ELR (cell line): Measurements from ENCODE around the gene SLC28A1.

Source experiments
- DNase-seq: peaks from one replicate; pipeline ENCODE4 v3.0.0-alpha.2; 2015; ENCODE audit warnings: low read depth

SLC28A1 gene

DNA sequence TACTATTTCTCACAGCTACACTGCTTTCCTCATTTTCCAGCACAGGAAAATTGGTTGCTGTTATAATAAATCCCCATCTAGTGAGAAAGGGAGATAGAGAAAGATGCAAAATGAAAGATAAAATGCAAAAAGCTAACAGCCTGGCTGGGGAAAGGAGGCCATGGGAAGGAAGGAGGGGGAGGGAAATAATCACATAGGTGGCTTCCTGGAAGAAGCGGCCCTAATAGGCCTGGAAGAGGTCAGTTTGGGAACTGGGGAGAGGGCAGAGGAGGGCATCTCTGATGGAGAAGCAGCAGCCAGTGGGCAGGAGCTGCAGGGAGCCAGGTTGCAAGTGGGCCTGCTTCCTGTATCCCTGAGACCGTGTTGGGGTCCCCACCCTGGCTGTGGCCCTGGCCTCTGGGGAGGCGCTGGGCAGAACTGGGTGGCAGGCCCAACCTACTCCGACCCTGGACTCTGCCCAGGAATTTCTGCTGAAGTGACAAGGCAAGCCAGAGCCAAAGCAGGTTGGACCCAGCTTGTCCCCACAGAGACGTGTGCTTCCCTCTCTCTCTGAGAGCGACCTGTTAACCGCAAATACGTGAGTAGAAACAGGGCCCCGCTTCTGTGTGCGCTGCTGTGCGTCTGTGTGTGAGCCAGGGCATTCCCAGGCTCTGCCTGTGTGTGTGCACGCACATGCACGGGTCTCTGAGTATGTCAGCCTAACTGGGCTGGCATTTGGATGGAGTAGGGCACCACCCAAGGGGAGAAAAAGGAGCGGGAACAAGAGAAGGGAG is 1.9 kb downstream of the SLC28A1 start:
- DNase-seq: no peak

DNA sequence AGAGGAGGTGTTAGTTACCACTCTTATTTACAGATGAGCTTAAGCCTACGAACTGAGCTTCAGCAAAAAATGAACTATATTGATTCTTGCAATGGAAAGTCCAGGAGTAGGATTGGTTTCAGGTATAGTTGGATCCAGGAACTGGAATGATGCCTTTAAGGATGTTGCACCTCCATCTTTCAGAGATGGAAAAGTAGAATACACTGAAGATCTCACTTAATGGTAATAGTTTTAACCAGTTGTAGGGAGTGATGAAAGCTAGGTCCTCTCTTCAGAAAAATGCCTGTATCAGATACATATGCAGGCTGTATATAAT is 2.5 kb downstream of the SLC28A1 start:
- no peak for DNase-seq

DNA sequence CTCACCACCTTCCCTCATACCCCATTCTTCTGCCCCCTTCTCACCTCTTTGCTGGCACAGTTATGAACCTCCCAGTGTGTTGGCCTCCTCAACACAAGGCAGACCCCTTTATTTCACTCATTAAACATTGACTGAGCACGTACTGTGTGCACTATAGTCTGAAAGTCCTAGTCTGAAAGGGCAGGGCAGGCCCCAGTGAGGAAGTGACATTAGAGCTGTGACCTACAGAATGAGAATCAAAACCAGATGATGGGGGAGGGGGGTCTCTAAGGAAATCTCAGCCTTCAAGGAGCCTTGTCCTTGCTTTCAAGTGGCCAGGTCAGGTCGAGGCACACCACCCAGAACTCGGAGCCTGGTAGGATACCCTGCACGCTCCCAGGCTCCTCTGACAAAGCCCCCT is 3.5 kb downstream of the SLC28A1 start:
- DNase-seq: no peak

DNA sequence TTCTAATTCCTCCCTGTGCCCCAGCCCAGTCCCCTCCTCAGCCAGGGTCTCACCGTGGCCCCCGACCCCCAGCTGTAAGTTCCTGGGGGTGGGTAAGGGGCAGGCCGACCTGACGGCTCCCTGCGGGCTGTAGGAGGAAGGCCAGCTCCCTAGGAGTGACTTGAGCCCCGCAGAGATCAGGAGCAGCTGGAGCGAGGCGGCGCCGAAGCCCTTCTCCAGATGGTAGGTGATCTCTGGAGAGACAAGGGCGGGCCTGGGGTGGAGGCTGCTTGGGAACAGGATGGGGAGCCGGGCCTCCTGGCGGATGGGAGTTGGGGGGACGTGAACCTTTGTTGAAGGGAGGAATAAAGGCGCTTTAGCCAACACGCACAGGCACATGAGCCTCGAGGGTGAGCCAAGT is 4.2 kb downstream of the SLC28A1 start:
- DNase-seq: no peak

DNA sequence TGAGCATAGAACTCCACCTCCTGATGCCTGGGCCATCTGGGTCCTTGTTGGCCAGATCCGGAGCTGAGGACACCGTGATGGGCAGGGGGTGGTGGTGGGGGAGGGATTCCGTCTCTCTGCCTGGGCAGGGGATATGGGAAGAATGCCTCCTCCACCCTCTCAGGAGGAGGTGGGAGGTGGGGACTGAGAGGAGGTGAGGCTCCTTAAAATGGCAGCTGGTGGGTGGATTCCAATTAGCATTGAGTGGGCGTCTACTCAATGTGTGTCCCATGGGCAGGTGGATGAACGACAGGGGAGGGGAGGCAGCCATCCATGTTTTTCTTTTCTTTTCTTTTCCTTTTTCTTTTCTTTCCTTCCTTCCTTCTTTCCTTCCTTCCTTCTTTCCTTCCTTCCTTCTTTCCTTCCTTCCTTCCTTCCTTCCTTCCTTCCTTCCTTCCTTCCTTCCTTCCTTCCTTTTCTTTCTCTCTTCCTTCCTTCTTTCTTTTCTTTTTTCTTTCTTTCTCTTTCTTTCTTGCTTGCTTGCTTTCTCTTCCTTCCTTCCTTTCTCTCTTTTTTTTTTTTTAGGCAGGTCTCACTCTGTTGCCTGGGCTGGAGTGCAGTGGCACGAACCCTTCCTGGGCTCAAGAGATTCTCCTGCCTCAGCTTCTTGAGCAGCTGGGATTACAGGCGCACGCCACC is 5.0 kb downstream of the SLC28A1 start:
- DNase-seq: no peak

DNA sequence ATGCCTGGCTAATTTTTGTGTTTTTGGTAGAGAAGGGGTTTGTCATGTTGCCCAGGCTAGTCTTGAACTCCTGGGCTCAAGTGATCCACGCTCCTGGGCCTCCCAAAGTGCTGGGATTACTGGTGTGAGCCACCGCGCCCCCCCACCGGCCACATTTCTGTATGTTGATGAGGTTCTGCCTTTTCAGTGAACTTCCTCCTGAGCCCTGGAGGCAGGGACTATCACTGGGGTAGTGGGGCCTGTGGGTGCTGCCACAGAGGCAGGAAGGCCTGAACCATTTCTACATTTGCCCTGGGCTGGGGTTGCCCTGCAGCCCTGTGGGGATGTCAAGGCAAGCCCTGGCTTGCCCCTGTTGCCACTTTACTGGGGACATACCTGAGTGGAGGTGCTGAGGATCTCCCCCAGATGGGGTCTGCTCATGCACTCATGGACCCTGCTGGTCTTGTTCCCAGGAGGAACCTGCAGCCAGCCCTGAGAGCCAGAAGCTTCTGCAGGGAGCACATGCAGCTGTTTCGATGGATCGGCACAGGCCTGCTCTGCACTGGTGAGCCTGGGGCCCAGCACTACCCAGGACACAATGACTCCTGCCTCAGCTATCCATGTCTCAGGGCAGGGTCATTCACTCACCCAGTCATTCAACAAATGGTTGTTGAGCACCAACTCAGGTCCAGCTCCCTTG is 5.7 kb downstream of the SLC28A1 start:
- DNase-seq: no peak

DNA sequence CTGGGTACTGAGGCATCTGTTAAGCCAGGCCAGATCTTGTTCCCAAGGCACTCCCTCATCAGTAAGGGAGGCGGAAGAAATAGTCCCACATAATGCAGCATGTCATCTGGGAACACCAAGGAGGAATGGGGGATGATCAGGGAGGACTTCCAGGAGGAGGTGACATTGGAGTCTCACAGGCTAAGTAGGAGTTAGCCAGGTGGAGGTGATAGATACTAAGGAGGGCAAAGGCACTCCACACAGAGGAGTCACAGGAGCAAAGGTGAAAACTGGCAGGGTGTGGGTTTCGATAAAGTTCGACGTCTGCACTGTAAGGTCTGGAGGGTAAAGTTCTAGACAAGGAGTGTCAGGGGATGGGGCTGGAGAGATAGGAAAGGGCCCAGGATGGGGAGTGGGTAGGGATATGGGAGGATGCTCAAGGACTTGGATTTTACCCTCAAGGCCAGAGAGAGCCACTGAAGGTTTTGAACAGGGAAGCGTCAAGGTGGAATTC is 6.3 kb downstream of the SLC28A1 start:
- no peak for DNase-seq

DNA sequence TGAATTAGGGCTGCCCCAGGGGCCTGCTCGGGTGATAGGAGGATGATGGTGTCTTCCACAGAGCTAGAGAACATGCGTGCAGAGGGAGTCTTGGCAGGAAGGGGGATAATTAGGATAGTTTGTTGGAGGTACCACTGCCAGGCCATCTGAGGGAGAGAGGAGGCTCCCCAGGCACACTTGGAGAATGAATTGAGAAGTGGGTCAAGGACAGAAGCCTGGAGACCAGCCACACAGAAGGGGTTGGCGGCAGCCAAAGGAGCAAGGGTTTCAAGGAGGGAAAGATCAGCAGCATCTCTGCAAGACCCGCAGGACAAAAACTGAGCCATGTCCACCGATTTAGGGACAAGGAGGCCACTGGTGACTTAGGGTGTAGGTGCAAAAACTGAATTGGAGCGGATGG is 6.9 kb downstream of the SLC28A1 start:
- DNase-seq: no peak

DNA sequence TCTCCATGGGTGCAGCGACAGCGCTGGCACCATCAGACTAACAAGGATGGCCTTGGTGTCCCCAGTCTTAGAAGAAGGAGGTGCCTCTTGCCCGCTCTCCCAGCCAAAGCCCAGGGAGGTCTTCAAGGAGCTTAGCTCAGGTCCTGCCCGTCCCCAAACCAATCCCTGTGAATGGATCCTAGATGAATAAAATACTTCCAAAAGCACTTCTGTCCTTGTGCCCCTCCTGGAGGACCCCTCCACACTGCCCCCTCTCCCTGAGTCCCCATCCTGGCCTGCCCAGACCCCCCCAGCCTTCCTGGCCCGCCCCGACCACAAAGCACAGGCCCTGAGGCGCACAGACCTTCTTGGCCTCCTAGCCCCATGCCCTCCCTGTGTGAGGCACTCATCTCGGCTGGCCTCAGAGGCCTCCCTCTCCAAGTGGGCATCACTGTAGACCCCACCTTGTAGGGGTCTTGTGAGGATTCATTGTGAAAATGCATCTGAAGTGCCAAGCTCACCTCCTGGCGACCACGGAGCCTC is 8.4 kb downstream of the SLC28A1 start:
- DNase-seq: no peak

DNA sequence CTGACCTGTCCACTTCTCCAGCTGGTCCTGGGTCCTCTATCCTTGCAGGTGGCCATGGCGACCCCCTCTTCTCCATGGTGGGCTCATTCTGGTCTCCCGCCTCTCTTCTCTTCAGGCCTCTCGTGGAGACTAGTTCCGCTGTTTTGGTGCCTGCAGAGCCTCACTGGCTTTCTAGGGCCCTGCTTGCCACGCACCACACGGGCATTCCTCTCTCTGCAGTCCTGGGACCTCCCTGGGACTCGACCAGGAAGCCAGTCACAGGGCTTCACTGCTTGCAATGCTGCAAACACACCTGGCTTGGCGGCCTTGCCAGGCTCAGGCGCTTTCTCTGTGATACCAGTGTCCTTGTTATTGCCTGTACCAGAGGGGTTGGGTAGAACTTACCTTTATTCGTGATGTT is 9.1 kb downstream of the SLC28A1 start:
- no peak for DNase-seq

DNA sequence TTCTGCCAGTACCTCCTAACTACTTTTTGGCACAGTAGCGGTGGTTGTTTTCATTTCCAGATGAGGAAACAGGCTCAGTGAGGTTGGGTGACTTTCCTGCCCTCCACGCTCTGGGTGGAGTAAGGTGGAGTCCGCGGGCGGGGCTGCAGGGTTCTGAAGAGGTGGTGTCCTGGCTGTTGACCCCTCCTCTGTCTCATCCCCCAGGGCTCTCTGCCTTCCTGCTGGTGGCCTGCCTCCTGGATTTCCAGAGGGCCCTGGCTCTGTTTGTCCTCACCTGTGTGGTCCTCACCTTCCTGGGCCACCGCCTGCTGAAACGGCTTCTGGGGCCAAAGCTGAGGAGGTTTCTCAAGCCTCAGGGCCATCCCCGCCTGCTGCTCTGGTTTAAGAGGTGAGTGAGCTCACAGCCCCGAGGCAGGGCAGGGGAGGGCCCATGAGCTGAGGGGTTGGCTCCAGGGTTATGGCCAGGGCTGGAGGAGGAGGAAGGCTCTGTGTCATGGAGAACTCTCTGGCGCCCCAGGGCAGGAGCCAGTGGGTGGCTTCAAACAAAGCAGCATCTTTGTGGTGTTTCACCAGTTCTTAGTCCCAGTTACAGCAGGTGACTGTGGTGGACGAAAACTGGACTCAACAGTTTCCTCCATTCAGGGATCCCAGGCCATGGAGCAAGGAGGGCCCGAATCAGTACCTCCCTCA is 10.4 kb downstream of the SLC28A1 start:
- DNase-seq: peak; percentile 52

DNA sequence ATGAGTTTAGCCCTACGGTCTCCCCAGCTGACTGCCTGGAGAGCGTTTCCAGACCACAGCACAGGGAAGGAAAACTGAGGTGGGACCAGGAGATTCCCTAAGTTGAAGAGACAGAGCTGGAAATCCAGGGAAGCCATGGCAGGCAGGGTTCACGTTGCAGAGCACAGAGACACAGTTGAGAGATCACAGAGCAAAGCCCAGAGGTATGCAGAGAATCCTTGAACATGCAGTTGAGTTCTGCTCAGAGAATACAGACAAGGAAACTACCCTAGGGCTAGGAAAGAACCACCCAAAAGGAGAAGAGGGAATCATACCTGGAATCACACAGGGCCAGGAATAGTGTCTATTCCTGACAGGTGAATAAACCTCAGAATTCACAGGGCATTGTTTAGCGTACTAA is 14.3 kb downstream of the SLC28A1 start:
- DNase-seq: no peak

DNA sequence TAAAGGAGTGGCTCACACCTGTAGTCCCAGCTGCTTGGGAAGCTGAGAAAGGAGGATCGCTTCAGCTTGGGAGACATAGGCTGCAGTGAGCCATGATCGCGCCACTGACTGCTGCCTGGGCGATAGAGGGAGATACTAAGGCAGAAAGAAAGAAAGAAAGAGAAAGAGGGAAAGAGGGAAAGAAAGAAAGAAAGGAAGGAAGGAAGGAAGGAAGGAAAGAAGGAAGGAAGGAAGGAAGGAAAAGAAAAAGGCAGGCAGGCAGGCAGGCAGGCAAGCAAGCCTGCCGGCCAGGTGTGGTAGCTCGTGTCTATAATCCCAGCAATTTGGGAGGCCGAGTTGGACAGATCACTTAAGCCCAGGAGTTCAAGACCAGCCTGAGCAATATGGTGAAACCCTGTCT is 15.3 kb downstream of the SLC28A1 start:
- no peak for DNase-seq

DNA sequence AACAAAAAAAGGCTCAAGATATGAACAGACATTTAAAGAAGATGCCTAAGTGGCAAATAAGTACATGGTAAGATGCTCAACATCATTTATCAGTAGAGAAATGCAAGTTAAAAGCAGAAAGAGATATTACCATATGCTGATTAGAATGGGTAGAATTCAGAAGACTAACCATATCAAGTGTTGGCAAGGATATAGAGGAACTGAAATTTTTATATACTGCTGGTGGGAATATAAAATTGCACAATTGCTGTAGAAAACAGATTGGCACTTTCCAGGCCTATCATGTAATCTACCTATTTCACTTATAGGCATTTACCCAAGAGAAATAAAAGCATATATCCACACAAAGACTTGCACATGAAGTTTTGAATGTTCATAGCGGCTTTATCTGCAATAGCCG is 17.1 kb downstream of the SLC28A1 start:
- no peak for DNase-seq

DNA sequence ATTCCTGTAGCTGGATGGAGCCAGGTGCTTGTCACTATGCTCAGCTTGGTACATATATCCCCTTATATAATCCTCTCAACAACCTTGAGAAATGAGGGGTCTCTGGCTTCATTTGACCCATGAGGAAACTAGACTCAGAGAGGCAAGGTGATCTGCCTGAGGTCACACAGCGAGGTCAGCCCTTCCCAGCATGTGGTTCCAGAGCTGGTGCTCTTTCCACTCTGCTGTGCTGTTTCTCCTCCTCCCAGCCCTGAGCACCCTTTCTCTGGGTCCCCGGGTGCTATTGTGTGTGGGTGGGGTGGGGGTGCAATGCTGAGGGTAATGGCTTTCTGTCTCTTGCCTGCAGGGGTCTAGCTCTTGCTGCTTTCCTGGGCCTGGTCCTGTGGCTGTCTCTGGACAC is 19.3 kb downstream of the SLC28A1 start:
- no peak for DNase-seq

DNA sequence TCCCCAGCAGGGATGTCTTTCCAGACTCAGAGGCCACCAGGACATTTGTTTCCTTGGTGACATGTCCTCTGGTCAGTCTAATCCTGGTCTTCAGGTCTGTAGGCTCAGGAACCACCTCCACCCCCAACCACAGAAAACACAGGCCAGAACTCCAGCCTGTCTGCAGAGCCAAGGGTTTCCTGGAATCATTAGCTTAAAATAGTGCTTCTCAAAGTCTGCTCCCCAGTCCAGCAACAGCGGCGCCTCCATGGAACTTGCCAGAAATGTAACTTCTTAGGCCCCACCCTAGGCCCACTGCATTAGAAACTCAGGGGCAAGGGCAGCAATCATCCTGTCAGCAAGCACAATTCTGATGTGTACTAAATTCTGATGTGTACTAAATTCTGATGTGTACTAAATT is 20.0 kb downstream of the SLC28A1 start:
- no peak for DNase-seq

DNA sequence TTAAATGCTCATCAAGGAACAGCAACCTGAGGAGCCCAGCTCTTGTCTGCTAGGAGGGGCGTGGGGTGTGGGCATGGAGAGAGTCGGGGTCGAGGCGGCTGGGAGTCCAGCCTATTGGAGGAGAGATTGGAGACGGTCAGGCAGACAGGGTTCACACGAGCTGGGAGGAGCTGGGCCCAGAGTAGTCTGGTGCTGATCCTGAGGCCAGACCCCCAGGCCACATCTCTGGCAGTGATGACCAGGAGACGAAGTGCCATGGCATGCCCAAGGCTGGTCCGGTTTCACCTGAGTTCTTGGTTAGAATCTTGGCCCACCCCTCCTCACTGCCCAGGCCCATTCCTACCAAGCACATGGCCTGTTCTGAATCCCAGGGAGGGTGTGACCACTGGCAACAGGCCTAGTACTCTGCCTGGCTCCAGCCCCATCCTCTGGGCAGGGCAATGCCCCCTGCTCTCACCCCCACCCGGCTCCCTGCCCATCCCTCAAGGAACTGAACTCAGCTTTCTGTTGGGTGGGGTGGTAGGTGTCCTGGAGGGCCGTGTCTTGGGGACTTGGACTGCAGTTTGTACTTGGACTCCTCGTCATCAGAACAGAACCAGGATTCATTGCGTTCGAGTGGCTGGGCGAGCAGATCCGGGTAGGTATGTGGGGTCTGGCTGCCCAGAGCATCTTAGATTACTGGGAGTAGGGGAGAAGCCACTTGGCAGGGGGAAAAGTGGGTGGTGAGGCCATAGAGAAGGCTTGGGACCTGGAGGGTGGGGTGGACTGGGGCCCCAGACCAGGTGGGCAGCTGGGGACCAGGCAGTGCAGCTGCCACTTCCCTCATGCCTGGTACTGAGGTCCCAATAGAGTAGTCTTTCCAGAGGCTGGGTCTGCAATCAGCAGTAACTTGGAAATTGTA is 20.8 kb downstream of the SLC28A1 start:
- no peak for DNase-seq

DNA sequence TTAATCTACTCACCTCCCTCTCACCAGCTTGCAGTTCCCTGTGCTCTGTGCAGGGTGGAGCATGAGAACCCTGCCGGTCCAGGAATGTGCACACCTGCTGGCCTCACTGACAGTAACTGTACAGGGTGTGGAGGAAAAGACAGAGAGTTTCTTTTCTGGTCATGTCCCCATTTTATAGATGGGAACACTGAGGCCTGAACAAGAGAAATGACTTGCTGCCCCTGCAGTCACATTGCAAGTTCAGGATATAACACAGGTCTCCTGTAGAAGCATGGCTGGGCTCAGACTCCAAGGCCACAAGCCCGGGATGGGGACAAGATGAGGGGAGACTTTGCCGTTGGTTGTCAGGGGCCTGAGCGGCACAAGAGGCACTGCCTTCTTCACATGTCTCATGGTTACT is 23.3 kb downstream of the SLC28A1 start:
- DNase-seq: no peak

DNA sequence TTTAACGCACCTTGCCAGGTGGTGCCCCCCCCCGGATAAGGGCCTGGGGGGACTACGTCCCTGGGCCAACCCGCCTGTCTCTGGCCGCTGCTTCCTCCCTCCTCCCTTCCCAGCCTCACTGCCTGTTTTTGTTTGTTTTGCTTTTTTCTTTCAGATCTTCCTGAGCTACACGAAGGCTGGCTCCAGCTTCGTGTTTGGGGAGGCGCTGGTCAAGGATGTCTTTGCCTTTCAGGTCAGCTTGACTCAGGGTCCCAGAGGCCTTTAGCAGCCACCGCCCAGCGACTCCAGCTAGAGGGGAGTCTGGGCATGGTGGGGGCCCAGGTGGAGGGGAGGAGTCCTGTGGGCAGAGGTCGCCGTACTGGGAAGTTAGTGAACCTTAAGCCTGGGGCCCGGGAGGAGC is 24.1 kb downstream of the SLC28A1 start:
- DNase-seq: no peak

DNA sequence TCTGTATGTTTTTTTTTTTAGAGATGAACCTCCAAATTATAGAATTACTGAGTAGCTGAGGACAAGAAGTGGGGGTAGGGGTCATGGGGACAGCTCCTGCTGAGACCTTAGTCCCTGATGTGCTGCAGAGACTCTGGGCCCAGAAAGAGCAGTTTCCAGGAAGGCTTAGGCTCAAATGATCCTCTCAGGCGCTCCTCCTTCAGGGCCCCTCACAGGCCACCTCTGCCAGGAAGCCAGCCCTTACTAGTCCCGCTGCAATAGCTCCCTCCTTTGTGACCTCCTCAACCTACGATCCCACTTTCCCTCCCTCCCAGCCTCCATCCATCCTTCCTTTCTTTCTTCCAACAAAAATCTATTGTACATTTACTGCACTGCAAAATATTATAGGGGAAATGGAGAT is 24.6 kb downstream of the SLC28A1 start:
- DNase-seq: no peak

DNA sequence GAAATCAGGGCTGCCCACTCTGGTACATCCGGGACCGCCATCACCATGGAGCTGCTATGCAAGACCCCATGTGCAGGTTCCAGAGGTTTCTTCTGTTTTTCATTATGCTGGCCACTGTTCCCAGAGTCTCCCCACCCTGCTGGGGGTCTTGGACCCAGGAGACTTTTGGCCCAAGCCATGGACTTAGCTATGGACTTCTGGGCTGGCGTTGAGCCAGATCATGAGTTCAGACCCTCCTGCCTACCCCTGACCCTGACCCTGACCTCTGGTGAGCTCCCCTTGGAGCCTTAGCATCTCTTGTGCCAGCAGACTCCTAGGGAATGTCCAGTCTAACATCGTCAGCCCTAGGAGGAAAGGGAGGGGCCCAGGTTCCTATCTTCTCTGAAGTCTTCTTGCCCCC is 25.3 kb downstream of the SLC28A1 start:
- DNase-seq: no peak
